ENCODE data around the gene ELOVL5.
"Not testable (repeated sequence)": the region's sequence is repeated elsewhere in the genome, so short reads cannot be mapped to it uniquely, and the experiment has no call there.

ELOVL5 gene

DNA sequence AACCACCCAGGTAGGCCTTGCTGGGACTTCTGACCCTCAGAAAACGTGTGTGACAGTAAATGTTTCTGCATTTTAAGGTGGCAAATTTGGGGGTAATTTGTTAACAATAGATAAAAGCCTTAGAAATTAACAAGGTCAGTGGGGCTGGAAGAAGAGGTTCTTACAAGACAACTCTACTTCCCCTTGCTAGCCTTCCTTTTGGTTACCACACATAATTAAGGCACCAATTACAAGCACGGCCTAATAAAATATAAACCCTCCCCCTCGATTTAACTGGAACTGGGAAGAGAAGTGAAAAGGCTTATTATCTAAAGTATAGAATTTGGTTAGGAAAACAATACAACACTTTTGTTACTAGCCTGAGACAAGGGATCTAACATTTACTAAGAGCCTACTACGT is 38.8 kb downstream of the ELOVL5 start:
- TF ChIP-seq EZH2 (IDR thresholded peaks at IDR 0.05; ENCODE audit: borderline replicate concordance, low read length) = no peak
- TF ChIP-seq, protein P1, sequence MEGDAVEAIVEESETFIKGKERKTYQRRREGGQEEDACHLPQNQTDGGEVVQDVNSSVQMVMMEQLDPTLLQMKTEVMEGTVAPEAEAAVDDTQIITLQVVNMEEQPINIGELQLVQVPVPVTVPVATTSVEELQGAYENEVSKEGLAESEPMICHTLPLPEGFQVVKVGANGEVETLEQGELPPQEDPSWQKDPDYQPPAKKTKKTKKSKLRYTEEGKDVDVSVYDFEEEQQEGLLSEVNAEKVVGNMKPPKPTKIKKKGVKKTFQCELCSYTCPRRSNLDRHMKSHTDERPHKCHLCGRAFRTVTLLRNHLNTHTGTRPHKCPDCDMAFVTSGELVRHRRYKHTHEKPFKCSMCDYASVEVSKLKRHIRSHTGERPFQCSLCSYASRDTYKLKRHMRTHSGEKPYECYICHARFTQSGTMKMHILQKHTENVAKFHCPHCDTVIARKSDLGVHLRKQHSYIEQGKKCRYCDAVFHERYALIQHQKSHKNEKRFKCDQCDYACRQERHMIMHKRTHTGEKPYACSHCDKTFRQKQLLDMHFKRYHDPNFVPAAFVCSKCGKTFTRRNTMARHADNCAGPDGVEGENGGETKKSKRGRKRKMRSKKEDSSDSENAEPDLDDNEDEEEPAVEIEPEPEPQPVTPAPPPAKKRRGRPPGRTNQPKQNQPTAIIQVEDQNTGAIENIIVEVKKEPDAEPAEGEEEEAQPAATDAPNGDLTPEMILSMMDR (IDR thresholded peaks at IDR 0.05; ENCODE audit: low read length) = no peak
- Histone ChIP-seq H3K9me3 (ENCODE audit: low read length) (peaks cover 8% of the 10 kb centered on the region), H3K79me2 (ENCODE audit: insufficient read depth, low read length) (peaks cover 83% of the 10 kb centered on the region), H3K4me1 (ENCODE audit: insufficient read depth, low read length, severe bottlenecking) (peaks cover 58% of the 10 kb centered on the region), H3K27ac (ENCODE audit: low read depth, low read length, poor library complexity, severe bottlenecking) (peak overlapping the region; percentile 89), H3K9ac (ENCODE audit: low read length) (peak overlapping the region; percentile 47), H3F3A (ENCODE audit: insufficient read depth, low read length) (no peaks in the 10 kb centered on the region; the same call in 1 of the 2 replicates), H3K4me3 (ENCODE audit: low read depth, low read length, poor library complexity, severe bottlenecking) (peak overlapping the region; percentile 3), H3K4me2 (ENCODE audit: low read length) (peak overlapping the region; percentile 45), H3K27me3 (ENCODE audit: insufficient read depth, low read length) (no peaks in the 10 kb centered on the region), H3K9me2 (ENCODE audit: low read depth, low read length) (no peaks in the 10 kb centered on the region), H3K36me3 (ENCODE audit: insufficient read depth, low read length) (peaks cover 20% of the 10 kb centered on the region; the same call in 1 of the 2 replicates), H4K20me1 (ENCODE audit: insufficient read depth, low read length) (no peaks in the 10 kb centered on the region), H2AFZ (ENCODE audit: low read length) (no peak overlapping the region)

DNA sequence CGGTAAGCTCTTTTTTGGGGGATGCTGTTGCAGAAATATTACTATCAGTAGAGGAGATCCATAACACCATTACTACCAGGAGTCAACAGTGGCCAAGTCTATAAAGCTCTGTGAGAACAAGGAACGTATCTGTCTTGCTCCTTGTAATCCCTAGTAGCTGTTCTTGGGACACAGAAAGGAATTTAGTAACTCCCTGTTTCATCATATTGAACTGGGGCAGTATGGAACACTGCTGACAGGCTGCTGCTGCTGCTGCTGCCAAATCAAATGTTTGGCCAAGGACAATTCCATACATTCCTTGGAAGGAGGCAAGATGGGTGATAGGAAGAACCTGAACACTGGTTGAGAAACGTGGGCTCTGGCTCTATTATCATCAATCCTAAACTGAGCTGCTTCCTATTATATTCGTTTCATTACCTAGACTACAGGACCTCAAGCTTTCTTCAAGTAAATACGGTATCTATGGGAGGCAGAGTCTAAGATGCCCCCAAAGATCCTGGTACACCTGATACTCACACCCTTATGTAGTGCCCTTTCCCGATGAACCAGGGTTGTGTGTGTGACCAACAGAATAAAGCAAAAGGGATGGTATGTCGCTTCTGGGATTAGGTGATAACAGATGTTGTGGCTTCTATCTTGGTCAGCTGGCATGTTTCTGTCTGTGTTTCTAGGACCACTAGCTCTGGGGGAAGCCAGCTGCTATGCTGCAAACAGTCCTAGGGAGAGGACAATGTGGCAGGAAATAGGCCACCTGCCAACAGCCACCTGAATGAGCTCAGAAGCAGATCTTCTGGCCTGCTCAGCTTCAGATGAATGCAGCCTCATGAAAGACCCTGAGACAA is 39.5 kb downstream of the ELOVL5 start:
- Histone ChIP-seq H3K4me2 (ENCODE audit: low read length) (peak overlapping the region; percentile 45), H4K20me1 (ENCODE audit: insufficient read depth, low read length) (no peaks in the 10 kb centered on the region), H3K79me2 (ENCODE audit: insufficient read depth, low read length) (peaks cover 77% of the 10 kb centered on the region), H3K27ac (ENCODE audit: low read depth, low read length, poor library complexity, severe bottlenecking) (peak overlapping the region; percentile 89), H3K27me3 (ENCODE audit: insufficient read depth, low read length) (no peaks in the 10 kb centered on the region), H3F3A (ENCODE audit: insufficient read depth, low read length) (no peaks in the 10 kb centered on the region; the same call in 1 of the 2 replicates), H3K9me3 (ENCODE audit: low read length) (peaks cover 8% of the 10 kb centered on the region), H3K9me2 (ENCODE audit: low read depth, low read length) (no peaks in the 10 kb centered on the region), H3K4me3 (ENCODE audit: low read depth, low read length, poor library complexity, severe bottlenecking) (no peak overlapping the region), H3K9ac (ENCODE audit: low read length) (peak overlapping the region; percentile 47; the same call in 1 of the 2 replicates), H3K4me1 (ENCODE audit: insufficient read depth, low read length, severe bottlenecking) (peaks cover 58% of the 10 kb centered on the region), H3K36me3 (ENCODE audit: insufficient read depth, low read length) (peaks cover 20% of the 10 kb centered on the region; the same call in 1 of the 2 replicates), H2AFZ (ENCODE audit: low read length) (no peak overlapping the region)
- TF ChIP-seq, protein P1 (IDR thresholded peaks at IDR 0.05; ENCODE audit: low read length) = no peak
- TF ChIP-seq EZH2 (IDR thresholded peaks at IDR 0.05; ENCODE audit: borderline replicate concordance, low read length) = no peak

DNA sequence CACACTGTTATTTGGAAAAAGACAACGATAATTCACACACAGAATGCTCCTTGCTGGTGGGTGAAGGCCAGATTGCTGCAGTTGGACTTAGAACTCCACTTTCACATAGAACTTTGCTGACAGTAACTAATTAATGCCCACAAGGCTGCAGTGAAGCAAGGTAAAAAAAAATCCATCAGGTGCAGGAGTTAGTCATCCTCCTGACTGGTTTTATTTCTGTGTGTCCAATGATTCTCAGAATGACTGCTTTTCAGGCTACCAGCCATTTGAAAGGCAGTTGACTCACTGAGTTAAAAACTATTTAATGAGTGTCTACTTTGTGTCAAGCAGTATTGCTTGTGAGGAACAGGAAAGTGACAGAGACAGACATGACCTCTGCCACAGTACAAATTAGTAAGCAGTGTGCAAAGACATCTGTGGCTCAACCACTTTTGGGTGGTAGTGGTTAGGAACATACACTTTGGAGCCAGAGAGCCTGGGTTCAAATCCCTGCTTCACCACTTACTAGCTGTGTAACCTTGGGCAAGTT is 41.9 kb downstream of the ELOVL5 start:
- no peaks in the 10 kb centered on the region for H4K20me1 ChIP-seq (ENCODE audit: insufficient read depth, low read length)
- TF ChIP-seq, protein P1 (IDR thresholded peaks at IDR 0.05; ENCODE audit: low read length) = no peak
- TF ChIP-seq EZH2 (IDR thresholded peaks at IDR 0.05; ENCODE audit: borderline replicate concordance, low read length) = no peak
- no peak overlapping the region for H3K27ac ChIP-seq (ENCODE audit: low read depth, low read length, poor library complexity, severe bottlenecking)
- peaks cover 77% of the 10 kb centered on the region for H3K79me2 ChIP-seq (ENCODE audit: insufficient read depth, low read length)
- H2AFZ ChIP-seq (ENCODE audit: low read length) = no peak overlapping the region
- H3K9ac ChIP-seq (ENCODE audit: low read length) = no peak overlapping the region
- H3K9me3 ChIP-seq (ENCODE audit: low read length) = peaks cover 8% of the 10 kb centered on the region
- H3K36me3 ChIP-seq (ENCODE audit: insufficient read depth, low read length) = peaks cover 4% of the 10 kb centered on the region; the same call in 1 of the 2 replicates
- no peak overlapping the region for H3K4me2 ChIP-seq (ENCODE audit: low read length)
- H3K4me1 ChIP-seq (ENCODE audit: insufficient read depth, low read length, severe bottlenecking) = peaks cover 61% of the 10 kb centered on the region
- no peaks in the 10 kb centered on the region for H3K27me3 ChIP-seq (ENCODE audit: insufficient read depth, low read length)
- H3K9me2 ChIP-seq (ENCODE audit: low read depth, low read length) = no peaks in the 10 kb centered on the region
- H3F3A ChIP-seq (ENCODE audit: insufficient read depth, low read length) = no peaks in the 10 kb centered on the region; the same call in 1 of the 2 replicates
- no peak overlapping the region for H3K4me3 ChIP-seq (ENCODE audit: low read depth, low read length, poor library complexity, severe bottlenecking)

DNA sequence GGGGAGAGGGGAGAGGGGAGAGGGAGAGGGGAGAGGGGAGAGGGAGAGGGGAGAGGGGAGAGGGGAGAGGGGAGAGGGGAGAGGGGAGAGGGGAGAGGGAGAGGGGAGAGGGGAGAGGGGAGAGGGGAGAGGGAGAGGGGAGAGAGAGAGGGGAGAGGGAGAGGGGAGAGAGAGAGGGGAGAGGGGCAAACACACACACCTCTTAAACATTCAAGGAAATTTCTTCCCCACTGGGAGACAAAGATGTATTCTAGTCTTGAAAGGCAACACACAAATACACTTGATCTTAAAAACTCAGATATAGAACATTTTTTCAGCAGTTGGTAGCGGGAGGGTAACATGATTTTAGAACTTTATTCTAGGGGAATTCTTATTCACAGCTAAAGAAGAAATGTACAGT is 42.5 kb downstream of the ELOVL5 start:
- not testable (repeated sequence) for H3K9ac ChIP-seq (ENCODE audit: low read length); H3F3A ChIP-seq (ENCODE audit: insufficient read depth, low read length)
- peaks cover 61% of the 10 kb centered on the region for H3K4me1 ChIP-seq (ENCODE audit: insufficient read depth, low read length, severe bottlenecking)

DNA sequence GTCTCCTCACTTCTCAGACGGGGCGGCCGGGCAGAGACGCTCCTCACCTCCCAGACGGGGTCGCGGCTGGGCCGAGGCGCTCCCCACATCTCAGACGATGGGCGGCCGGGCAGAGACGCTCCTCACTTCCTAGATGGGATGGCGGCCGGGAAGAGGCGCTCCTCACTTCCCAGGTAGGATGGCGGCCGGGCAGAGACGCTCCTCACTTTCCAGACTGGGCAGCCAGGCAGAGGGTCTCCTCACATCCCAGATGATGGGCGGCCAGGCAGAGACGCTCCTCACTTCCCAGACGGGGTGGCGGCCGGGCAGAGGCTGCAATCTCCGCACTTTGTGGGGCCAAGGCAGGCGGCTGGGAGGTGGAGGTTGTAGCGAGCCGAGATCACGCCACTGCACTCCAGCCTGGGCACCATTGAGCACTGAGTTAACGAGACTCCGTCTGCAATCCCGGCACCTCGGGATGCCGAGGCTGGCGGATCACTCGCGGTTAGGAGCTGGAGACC is 43.2 kb downstream of the ELOVL5 start:
- not testable (repeated sequence) for H3K9ac ChIP-seq (ENCODE audit: low read length); H3K9me3 ChIP-seq (ENCODE audit: low read length); H3K27ac ChIP-seq (ENCODE audit: low read depth, low read length, poor library complexity, severe bottlenecking); H3K4me2 ChIP-seq (ENCODE audit: low read length); H3K4me3 ChIP-seq (ENCODE audit: low read depth, low read length, poor library complexity, severe bottlenecking); H3K27me3 ChIP-seq (ENCODE audit: insufficient read depth, low read length); H4K20me1 ChIP-seq (ENCODE audit: insufficient read depth, low read length); H2AFZ ChIP-seq (ENCODE audit: low read length); H3K9me2 ChIP-seq (ENCODE audit: low read depth, low read length); H3K36me3 ChIP-seq (ENCODE audit: insufficient read depth, low read length); H3F3A ChIP-seq (ENCODE audit: insufficient read depth, low read length)
- Histone ChIP-seq H3K79me2 (ENCODE audit: insufficient read depth, low read length) (peaks cover 77% of the 10 kb centered on the region), H3K4me1 (ENCODE audit: insufficient read depth, low read length, severe bottlenecking) (peaks cover 61% of the 10 kb centered on the region)

More for the DNA sequence above, 42.5 kb downstream of the ELOVL5 start:
- not testable (repeated sequence) for H3K36me3 ChIP-seq (ENCODE audit: insufficient read depth, low read length); H3K9me3 ChIP-seq (ENCODE audit: low read length); H3K4me2 ChIP-seq (ENCODE audit: low read length); H3K4me3 ChIP-seq (ENCODE audit: low read depth, low read length, poor library complexity, severe bottlenecking); H3K9me2 ChIP-seq (ENCODE audit: low read depth, low read length); H3K27ac ChIP-seq (ENCODE audit: low read depth, low read length, poor library complexity, severe bottlenecking); H2AFZ ChIP-seq (ENCODE audit: low read length); H3K27me3 ChIP-seq (ENCODE audit: insufficient read depth, low read length); H4K20me1 ChIP-seq (ENCODE audit: insufficient read depth, low read length)
- H3K79me2 ChIP-seq (ENCODE audit: insufficient read depth, low read length) = peaks cover 77% of the 10 kb centered on the region

Measured in OCI-LY1 (cell line).